H1 (cell line): ENCODE results near the gene MRPS6. TPM values are rescaled to one million over a fixed set of nuclear protein-coding genes. Genes with fewer than 3 reads are reported as not detected.

Experiments used
- CTCF ChIA-PET: fragments of 300-600 bp; sonication (Branson Sonifier 250); formaldehyde crosslinking; loops from one replicate; lab custom pipeline; 2021; ENCODE audit not compliant: partially characterized antibody; lab: Charles Lee
- POLR2A ChIA-PET: fragments of 300-600 bp; sonication (Branson Sonifier 250); formaldehyde crosslinking; loops from one replicate; lab custom pipeline; 2021; ENCODE audit warnings: inconsistent platforms; ENCODE audit not compliant: partially characterized antibody; lab: Charles Lee
- DNase-seq, 2 experiments: peaks; one replicate each; pipeline versions ENCODE4 v3.0.0 to v3.0.0-alpha.2; 2010 to 2022; ENCODE audit warnings: low spot score in 2 of 2, low read depth in 1 of 2, mixed read lengths in 1 of 2
- FAIRE-seq: peaks from 2 replicates; lab custom pipeline; 2011; peaks lifted over from hg19 to GRCh38; lab: Jason Lieb, UNC
- H2AFZ ChIP-seq: 2 replicates; pipeline ENCODE4 v1.8.1; 2012; ENCODE audit warnings: low read length, inconsistent platforms
- H2AK5ac ChIP-seq: 2 replicates; pipeline ENCODE4 v1.6.1; 2013; ENCODE audit warnings: low read depth, low read length
- H2BK120ac ChIP-seq: replicated peaks from 2 replicates; pipeline ENCODE3; 2013; ENCODE audit warnings: low read depth, low read length, inconsistent platforms
- H2BK12ac ChIP-seq: 2 replicates; pipeline ENCODE4 v1.6.1; 2013; ENCODE audit warnings: low read depth, low read length
- H2BK15ac ChIP-seq: 2 replicates; pipeline ENCODE4 v1.6.1; 2013; ENCODE audit warnings: low read length
- H2BK20ac ChIP-seq: 2 replicates; pipeline ENCODE4 v1.6.1; 2013; ENCODE audit warnings: low read length
- H2BK5ac ChIP-seq: 2 replicates; pipeline ENCODE4 v1.6.1; 2013; ENCODE audit warnings: low read depth, low read length
- H3K14ac ChIP-seq: 2 replicates; pipeline ENCODE4 v1.6.1; 2013; ENCODE audit warnings: inconsistent platforms; ENCODE audit not compliant: insufficient read length
- H3K18ac ChIP-seq: 2 replicates; pipeline ENCODE4 v1.6.1; 2013; ENCODE audit warnings: low read length; ENCODE audit errors: extremely low read depth
- H3K23ac ChIP-seq: 2 replicates; pipeline ENCODE4 v1.6.1; 2013; ENCODE audit warnings: inconsistent platforms; ENCODE audit not compliant: insufficient read length
- H3K23me2 ChIP-seq: 2 replicates; pipeline ENCODE4 v1.6.1; 2013; ENCODE audit warnings: low read depth, low read length
- H3K27ac ChIP-seq: 2 replicates; pipeline ENCODE4 v1.6.1; 2011; ENCODE audit warnings: low read depth, low read length, inconsistent platforms
- H3K27me3 ChIP-seq, 4 experiments: replicated peaks in 1 of 4; 1 replicate in 1 of 4; 2 replicates in 3 of 4; pipeline versions ENCODE4 v1.6.1 to v1.8.1; 2011 to 2013; ENCODE audit warnings: low read length in 3 of 4, mild to moderate bottlenecking in 3 of 4, inconsistent platforms in 2 of 4, mixed read lengths in 2 of 4, moderate library complexity in 1 of 4; ENCODE audit not compliant: control insufficient read depth in 3 of 4, insufficient read depth in 3 of 4; ENCODE audit errors: extremely low read depth in 1 of 4
- H3K36me3 ChIP-seq, 4 experiments: 2 replicates each; pipeline versions ENCODE4 v1.6.1 to v1.8.1; 2011 to 2013; ENCODE audit warnings: mild to moderate bottlenecking in 4 of 4, low read length in 3 of 4, moderate library complexity in 2 of 4, control low read depth in 1 of 4, inconsistent platforms in 1 of 4; ENCODE audit not compliant: insufficient read depth in 4 of 4, control insufficient read depth in 2 of 4
- H3K4ac ChIP-seq: replicated peaks from 2 replicates; pipeline ENCODE3; 2013; ENCODE audit warnings: low read length, low read depth, mixed read lengths, inconsistent platforms; ENCODE audit not compliant: insufficient read length
- H3K4me1 ChIP-seq, 4 experiments: replicated peaks in 1 of 4; 1 replicate in 1 of 4; 2 replicates in 3 of 4; pipeline versions ENCODE4 v1.6.1 to v1.8.1; 2011 to 2013; ENCODE audit warnings: low read length in 3 of 4, inconsistent platforms in 2 of 4, mixed read lengths in 1 of 4; ENCODE audit not compliant: insufficient read depth in 4 of 4, control insufficient read depth in 3 of 4
- H3K4me2 ChIP-seq, 2 experiments: 2 replicates each; pipeline versions ENCODE4 v1.6.1 to v1.8.1; 2011 to 2013; ENCODE audit warnings: low read depth in 2 of 2, low read length in 2 of 2, control low read depth in 1 of 2, inconsistent platforms in 1 of 2, mild to moderate bottlenecking in 1 of 2; ENCODE audit not compliant: insufficient read depth in 1 of 2
- H3K4me3 ChIP-seq, 4 experiments: fragments of 200-600, 300-600 bp in 1 of 4; sonication (generic), shearing (Covaris generic), sonication (Bioruptor Twin) in 1 of 4; 2 replicates each; pipeline versions ENCODE4 v1.5.1 to v1.8.1; 2011 to 2016; ENCODE audit warnings: low read length in 4 of 4, low read depth in 3 of 4, control low read depth in 2 of 4, inconsistent platforms in 2 of 4, mild to moderate bottlenecking in 2 of 4, mixed read lengths in 1 of 4, moderate library complexity in 1 of 4; ENCODE audit not compliant: insufficient read depth in 2 of 4; ENCODE audit errors: extremely low read depth in 1 of 4
- H3K56ac ChIP-seq: replicated peaks from 2 replicates; pipeline ENCODE3; 2013; ENCODE audit warnings: low read depth, mild to moderate bottlenecking, mixed read lengths, low read length, inconsistent platforms; ENCODE audit not compliant: insufficient read length
- H3K79me1 ChIP-seq: 2 replicates; pipeline ENCODE4 v1.6.1; 2013; ENCODE audit warnings: low read depth, low read length, control low read depth
- H3K79me2 ChIP-seq, 2 experiments: 2 replicates each; pipeline versions ENCODE4 v1.6.1 to v1.8.1; 2012 to 2013; ENCODE audit warnings: low read length in 2 of 2, mild to moderate bottlenecking in 2 of 2, inconsistent platforms in 1 of 2; ENCODE audit not compliant: insufficient read depth in 2 of 2, control insufficient read depth in 1 of 2
- H3K9ac ChIP-seq, 4 experiments: replicated peaks in 1 of 4; 1 replicate in 1 of 4; 2 replicates in 3 of 4; pipeline versions ENCODE4 v1.6.1 to v1.8.1; 2011 to 2013; ENCODE audit warnings: low read depth in 3 of 4, low read length in 3 of 4, control low read depth in 2 of 4, mild to moderate bottlenecking in 2 of 4, moderate library complexity in 2 of 4, inconsistent platforms in 1 of 4; ENCODE audit errors: extremely low read depth in 1 of 4
- H3K9me3 ChIP-seq, 2 experiments: 2 replicates each; pipeline versions ENCODE4 v1.6.1 to v1.8.1; 2012 to 2013; ENCODE audit warnings: mild to moderate bottlenecking in 2 of 2, moderate library complexity in 2 of 2, control low read depth in 1 of 2, inconsistent platforms in 1 of 2, low read depth in 1 of 2, low read length in 1 of 2, mixed read lengths in 1 of 2; ENCODE audit not compliant: insufficient read depth in 2 of 2
- H4K20me1 ChIP-seq, 2 experiments: replicated peaks in 1 of 2; 2 replicates each; pipeline versions ENCODE3 to v1.8.1; 2011 to 2013; ENCODE audit warnings: inconsistent platforms in 2 of 2, low read length in 2 of 2, mild to moderate bottlenecking in 1 of 2; ENCODE audit not compliant: insufficient read depth in 2 of 2, control insufficient read depth in 1 of 2
- H4K5ac ChIP-seq: 2 replicates; pipeline ENCODE4 v1.6.1; 2013; ENCODE audit warnings: low read length, low read depth, mixed read lengths, inconsistent platforms; ENCODE audit not compliant: insufficient read length
- H4K8ac ChIP-seq: 2 replicates; pipeline ENCODE4 v1.8.0; 2013; ENCODE audit warnings: mild to moderate bottlenecking, moderate library complexity, low read length, inconsistent platforms; ENCODE audit not compliant: insufficient read depth; ENCODE audit errors: extremely low read depth
- H4K91ac ChIP-seq: replicated peaks from 2 replicates; pipeline ENCODE3; 2013; ENCODE audit warnings: low read length, mixed read lengths, inconsistent platforms; ENCODE audit not compliant: insufficient read length
- CEBPB ChIP-seq: IDR thresholded peaks from 2 replicates; pipeline ENCODE4 v1.6.1; 2012; ENCODE audit warnings: low read depth, low read length
- CTCF ChIP-seq, 3 experiments: IDR thresholded peaks; 1 replicate in 2 of 3; 2 replicates in 1 of 3; pipeline versions ENCODE4 v1.5.1 to v1.6.1; 2011; ENCODE audit warnings: low read length in 3 of 3, mild to moderate bottlenecking in 3 of 3, inconsistent platforms in 2 of 3, low read depth in 1 of 3, moderate library complexity in 1 of 3; ENCODE audit not compliant: insufficient read depth in 1 of 3; ENCODE audit errors: control extremely low read depth in 1 of 3
- FOSL1 ChIP-seq: IDR thresholded peaks from 2 replicates; pipeline ENCODE4 v1.6.1; 2011; ENCODE audit warnings: mild to moderate bottlenecking, low read depth, low read length, moderate library complexity; ENCODE audit not compliant: insufficient read depth
- POU5F1 ChIP-seq: IDR thresholded peaks from 2 replicates; pipeline ENCODE4 v1.6.1; 2011; ENCODE audit warnings: low read depth, mild to moderate bottlenecking, low read length, moderate library complexity
- RAD21 ChIP-seq, 2 experiments: IDR thresholded peaks in 1 of 2; conservative IDR thresholded peaks in 1 of 2; 2 replicates each; pipeline ENCODE4 v1.6.1; 2011; ENCODE audit warnings: low read depth in 2 of 2, low read length in 2 of 2, improper control_type of control experiment in 1 of 2, inconsistent platforms in 1 of 2, mild to moderate bottlenecking in 1 of 2, moderate library complexity in 1 of 2
- SP1 ChIP-seq: IDR thresholded peaks from 2 replicates; pipeline ENCODE4 v1.6.1; 2011; ENCODE audit warnings: low read depth, low read length
- ZNF274 ChIP-seq: IDR thresholded peaks from 2 replicates; pipeline ENCODE4 v1.7.0; 2012; ENCODE audit warnings: low read length, borderline replicate concordance; ENCODE audit errors: extremely low read depth
- WGBS, 2 experiments: shearing (Covaris generic) in 1 of 2; methylation state at CpG; one replicate each; pipeline versions ENCODE4 v1.1.6 to v1.1.7; 2013 to 2015; ENCODE audit warnings: low lambda C conversion rate in 2 of 2, mixed read lengths in 2 of 2, inconsistent platforms in 1 of 2, low coverage in 1 of 2, missing lambda C conversion rate in 1 of 2; ENCODE audit not compliant: insufficient replicate concordance in 2 of 2, insufficient coverage in 1 of 2, insufficient read length in 1 of 2; ENCODE audit errors: extremely low coverage in 1 of 2, missing lambda C conversion rate in 1 of 2; 5-methylcytosine and 5-hydroxymethylcytosine counted together
- polyA plus RNA-seq, 7 experiments: library from polyadenylated mRNA; depleted of rRNA in 3 of 7; stranded (reverse) in 5 of 7; unstranded in 2 of 7; fragments of >200 nt in 5 of 7; fragments of 200-250 nt in 2 of 7; gene quantifications; 1 replicate in 5 of 7; 2 replicates in 1 of 7; 4 replicates in 1 of 7; pipeline versions ENCODE4 v1.2.1 to v1.2.3, GENCODE V29; 2011 to 2013; ENCODE audit warnings: missing spikeins in 2 of 7, mixed read lengths in 2 of 7
- total RNA-seq: library from RNA; stranded (reverse); fragmentation: NEBNext Ultra II Directional; extraction: Animal tissue kit (Norgen Biotek cat#: 25700); gene quantifications from 2 replicates; pipeline ENCODE4 v1.2.1, GENCODE V29; 2021

The MRPS6 gene
- total and polyA plus RNA-seq, 2 of the 8 experiments (the other 6 are each of a cell fraction or from before 2014, with no cell fraction given) = 62.7 to 156 TPM

DNA sequence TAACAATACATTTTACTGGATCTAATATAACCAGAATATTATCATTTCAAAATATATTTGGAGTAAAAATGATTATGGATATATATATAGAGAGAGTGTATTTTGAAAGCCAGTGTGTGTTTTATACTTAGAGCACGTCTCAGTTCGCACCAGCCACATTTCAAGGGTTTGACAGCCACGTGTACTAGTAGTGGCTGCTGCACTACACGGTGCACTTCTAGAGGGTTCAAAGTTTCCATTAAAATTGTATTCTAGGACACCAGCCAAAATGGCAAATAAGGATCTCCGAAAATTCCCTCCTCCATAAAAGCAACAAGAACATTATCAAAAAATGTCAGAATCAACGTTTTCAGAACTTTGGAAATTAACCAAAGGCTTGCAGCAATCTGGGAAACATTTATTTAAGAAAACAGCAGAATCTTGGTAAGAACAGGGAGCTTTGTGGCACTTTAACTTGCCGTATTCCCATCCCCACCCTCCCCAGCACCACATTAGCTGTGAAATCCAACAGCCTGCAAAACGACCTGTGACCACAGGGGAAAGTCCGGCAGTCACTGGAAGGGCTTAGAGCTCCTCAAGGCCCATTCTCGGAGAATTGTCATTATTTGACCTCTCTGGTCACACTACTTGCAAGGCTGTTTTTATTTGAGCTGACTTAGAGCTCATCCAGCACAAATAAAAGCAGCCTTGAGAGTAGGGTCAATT, 33.5 kb upstream of the MRPS6 start:
- Histone ChIP-seq H2AK5ac (no peak overlapping the region), H4K91ac (no peak overlapping the region), H2BK15ac (no peak overlapping the region), H4K5ac (no peak overlapping the region), H3K27ac (no peak overlapping the region), H3K9ac (no peak overlapping the region), H2AFZ (no peak overlapping the region), H3K23ac (no peak overlapping the region), H3K4me1 (peaks cover 0 to 9% (median 2%) of the 10 kb centered on the region in 4 experiments; a peak in 3 of 7 replicates), H3K79me1 (no peaks in the 10 kb centered on the region; the same call in 1 of the 2 replicates), H3K56ac (no peak overlapping the region), H3K79me2 (no peaks in the 10 kb centered on the region), H3K4ac (no peak overlapping the region), H2BK5ac (no peak overlapping the region), H3K14ac (no peak overlapping the region), H2BK12ac (no peak overlapping the region), H2BK20ac (no peak overlapping the region), H2BK120ac (no peak overlapping the region), H3K27me3 (no peaks in the 10 kb centered on the region), H4K20me1 (no peaks in the 10 kb centered on the region), H3K4me2 (no peak overlapping the region), H3K23me2 (no peaks in the 10 kb centered on the region), H3K4me3 (no peak overlapping the region), H4K8ac (no peak overlapping the region), H3K18ac (no peak overlapping the region)
- WGBS, 2 experiments = 74% methylated on average over 10 of the region's 10 CpGs; no CpG with 5 or more reads in 1 of the 2 experiments
- CTCF ChIA-PET = interaction anchor here (0.9 to 2.0 kb wide), 6 partner anchors 14 to 327 kb away, joined by 3 to 7 read pairs (median 4); partner anchors contain the start of genes MRPS6 and SLC5A3
- FAIRE-seq (peak; percentile 57), DNase-seq (peak in 1 of 2 experiments; percentile 8)
- POLR2A ChIA-PET = interaction anchor here (0.6 to 1.5 kb wide), 2 partner anchors 17 to 1084 kb away, joined by 3 to 4 read pairs; no protein-coding TSS in a partner anchor
- no peak for TF ChIP-seq SP1
- TF ChIP-seq CEBPB = no peak
- no peak for TF ChIP-seq POU5F1
- peak; percentile 10 to 43; a peak in 2 of 4 replicates for TF ChIP-seq RAD21 (IDR thresholded peaks at IDR 0.05 in 1 of 2, conservative IDR thresholded peaks at IDR 0.05 in 1 of 2; ENCODE audit: low read depth in 2 of 2, low read length in 2 of 2)
- TF ChIP-seq FOSL1 = no peak
- no peak for TF ChIP-seq ZNF274
- peak; percentile 11 to 31 (median 16); a peak in 3 of 4 replicates for TF ChIP-seq CTCF (IDR thresholded peaks at IDR 0.05; ENCODE audit: control extremely low read depth in 1 of 3, insufficient read depth in 1 of 3, low read depth in 1 of 3, low read length in 3 of 3)
- TF ChIP-seq, all 59 proteins: peak for 2
- H3K36me3 ChIP-seq = no peaks in the 10 kb centered on the region
- no peaks in the 10 kb centered on the region for H3K9me3 ChIP-seq
